Fibroblast of skin of left biceps (primary cell): Measurements from ENCODE around the gene ZNF831.

Experiments used
- DNase-seq, 2 experiments: peaks; one replicate each; pipeline ENCODE4 v3.0.0-alpha.2; 2013; ENCODE audit warnings: low read depth in 2 of 2

Gene ZNF831

DNA sequence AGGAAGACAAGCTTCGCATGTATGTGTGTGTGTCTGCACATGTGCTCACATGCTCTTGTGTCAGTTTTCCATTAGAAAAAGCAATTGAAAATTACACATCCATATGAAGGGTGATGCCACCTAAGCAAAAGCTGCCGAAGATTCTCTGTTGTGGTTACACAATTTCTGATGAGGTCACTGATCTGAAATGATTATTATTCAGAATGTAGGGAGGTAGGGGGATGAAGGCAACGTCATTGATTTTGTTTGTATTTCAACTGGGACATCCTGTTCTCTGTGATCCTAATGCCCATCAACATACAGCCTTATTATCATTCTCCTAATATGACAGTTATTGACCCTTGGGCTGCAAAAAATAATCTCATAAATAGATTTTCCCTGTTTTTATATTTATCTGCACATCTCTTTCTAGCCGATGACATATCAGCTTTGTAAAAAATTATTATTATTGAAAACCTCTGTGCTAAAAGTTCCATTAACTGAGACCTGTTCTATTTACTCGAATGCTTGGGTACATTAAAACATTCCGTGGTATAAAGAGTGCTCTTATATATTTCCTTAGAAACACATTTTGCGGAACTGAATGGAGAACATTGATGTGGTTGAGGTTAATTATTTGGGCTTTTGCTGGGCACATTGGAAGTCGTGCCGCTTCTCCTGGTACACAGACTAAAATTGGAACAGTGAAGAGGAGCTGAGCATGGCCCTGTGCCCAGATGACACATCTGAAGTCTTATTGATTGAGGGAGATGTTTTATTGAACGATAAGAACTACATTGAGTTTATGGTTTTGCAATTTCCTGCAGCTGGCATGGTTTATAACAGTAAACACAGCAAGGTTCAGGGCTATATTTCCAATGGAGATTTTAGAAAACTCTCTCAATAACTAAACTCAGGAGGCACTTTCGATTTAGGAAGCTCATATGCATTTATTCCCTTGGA is 51.3 kb downstream of the ZNF831 start:
- no peak for DNase-seq

DNA sequence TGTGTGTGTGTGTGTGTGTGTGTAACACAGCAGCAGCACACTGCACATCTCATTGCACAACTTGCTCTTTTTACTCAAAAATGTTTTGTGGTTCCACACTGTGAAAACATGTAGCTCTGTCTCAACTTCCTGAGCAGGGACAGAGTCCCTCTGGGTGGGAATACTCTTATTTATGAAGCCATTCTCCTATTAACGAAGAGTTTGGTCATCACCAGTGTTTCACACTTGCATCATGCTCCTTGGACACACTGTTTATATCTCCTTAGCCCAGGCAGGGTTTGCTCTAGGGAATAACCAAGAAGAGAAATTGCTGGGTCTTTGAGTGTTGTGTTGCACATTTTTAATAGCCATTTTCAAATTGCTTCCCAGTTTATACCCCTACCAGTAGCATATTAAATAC is 53.6 kb downstream of the ZNF831 start:
- DNase-seq: no peak

DNA sequence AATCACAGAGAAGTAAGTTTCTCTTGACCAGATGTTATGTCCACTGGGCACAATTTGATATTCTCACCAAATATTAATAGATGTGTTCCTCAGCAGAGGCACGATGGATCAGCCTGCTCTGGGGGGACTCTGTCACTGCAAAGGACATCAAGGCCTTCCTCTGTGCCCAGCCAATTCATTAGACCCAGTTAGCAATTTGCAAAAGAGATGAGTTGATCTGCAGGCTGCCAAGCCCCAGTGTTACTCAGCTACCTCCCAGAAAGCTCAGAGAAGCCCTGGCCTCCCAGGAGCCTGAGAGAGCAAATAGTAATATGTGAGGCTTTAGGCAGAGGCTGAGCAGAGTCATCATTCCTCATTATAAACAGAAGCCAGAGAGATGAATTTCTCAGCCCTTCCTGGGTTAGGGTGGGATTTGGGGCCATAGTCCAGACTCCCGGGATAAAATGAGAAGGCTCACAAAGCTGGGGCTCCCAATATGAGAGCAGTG is 54.2 kb downstream of the ZNF831 start:
- no peak for DNase-seq

DNA sequence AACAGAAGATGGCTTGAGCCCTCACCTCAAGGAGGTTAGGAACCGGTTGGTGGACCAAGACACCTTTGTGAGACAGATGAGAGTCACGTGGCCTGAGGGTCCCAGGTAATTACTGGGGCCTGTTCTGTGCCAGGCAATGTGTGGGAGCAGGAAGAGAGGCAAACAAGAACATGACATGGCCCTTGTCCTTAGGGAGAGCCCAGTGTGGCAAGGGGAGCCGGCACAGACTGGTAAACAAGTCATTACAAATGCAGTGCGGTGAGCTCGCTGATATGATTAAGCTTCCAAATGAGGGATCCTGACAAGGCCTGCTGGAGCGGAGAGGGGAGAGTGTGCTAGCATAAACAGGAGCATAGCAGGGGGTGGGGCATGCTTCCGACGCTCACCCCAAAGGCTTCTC is 55.6 kb downstream of the ZNF831 start:
- no peak for DNase-seq

DNA sequence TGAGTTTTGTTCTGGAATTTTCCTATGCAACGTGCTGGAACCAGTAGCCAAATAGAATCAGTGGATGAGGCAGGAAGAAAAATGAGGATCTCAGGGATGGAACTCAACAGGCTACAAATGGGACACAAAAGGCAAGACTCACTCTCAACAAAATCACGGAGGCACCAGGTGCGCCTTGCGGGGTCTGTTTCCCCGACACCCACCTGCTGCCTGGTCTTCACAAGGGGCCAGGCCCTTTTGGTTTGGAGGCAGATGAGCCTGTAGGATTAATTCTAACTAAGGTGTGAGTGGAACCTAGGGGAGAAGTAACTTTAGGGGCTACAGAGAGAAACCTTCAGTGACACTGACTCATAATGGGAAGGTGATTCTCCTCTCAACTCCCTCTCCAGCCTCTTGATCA is 56.5 kb downstream of the ZNF831 start:
- no peak for DNase-seq

DNA sequence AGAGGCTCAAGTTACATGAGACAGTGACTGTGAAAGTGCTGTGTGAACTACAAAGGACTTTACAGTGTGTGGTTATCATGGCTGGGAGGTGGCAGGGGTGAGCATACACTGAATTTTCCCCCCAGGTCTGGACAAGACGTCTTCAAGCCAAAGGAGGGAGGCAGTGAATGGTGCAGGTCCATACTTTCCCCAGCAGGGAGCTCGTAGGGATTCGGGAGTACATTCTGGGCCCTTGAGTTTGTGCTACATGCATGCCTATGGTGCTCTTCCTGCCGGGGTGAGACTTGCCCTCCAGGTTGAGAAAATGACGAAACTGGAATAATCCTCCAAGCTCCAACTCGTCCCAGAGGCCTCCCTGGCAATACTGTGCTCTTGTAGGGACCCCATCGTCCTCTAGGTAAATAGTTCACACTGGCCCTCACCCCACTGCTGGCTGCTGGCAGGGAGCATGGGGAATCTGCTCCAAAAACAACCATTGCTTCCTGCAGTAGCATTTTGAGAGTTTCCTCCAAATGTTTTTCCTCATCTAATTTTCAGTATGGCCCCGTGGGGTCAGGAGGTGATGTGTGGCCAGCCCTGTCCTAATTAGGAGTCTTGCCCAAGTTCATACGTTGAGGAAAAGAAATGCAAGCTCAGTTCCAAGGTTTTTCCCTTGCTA is 57.6 kb downstream of the ZNF831 start:
- no peak for DNase-seq

DNA sequence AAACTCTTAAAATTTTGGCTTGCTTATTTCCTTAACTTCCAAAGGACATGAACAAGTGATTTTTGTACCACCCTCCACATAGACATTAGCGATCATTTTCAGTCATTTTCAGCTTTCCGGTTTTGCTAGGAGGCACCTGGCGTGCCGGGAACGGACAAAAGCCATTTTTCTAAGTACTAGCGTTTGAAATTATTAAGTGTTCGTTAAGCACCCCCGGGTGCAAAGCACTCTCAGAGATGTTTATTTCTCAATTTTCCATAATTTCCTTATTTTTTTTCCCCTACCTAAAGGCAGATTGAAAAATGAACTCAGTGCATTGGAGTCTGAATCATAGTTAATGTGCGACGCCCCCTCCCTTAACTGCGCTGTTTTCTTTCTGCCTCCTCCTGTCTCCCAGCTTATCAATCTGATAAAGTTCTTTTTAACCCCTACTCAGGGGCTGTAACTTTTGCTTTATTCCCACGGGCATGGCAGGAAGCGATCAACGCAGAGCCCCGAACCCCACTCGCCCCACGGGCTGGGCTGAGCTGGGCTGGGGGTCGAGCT is 58.2 kb downstream of the ZNF831 start:
- DNase-seq: no peak

DNA sequence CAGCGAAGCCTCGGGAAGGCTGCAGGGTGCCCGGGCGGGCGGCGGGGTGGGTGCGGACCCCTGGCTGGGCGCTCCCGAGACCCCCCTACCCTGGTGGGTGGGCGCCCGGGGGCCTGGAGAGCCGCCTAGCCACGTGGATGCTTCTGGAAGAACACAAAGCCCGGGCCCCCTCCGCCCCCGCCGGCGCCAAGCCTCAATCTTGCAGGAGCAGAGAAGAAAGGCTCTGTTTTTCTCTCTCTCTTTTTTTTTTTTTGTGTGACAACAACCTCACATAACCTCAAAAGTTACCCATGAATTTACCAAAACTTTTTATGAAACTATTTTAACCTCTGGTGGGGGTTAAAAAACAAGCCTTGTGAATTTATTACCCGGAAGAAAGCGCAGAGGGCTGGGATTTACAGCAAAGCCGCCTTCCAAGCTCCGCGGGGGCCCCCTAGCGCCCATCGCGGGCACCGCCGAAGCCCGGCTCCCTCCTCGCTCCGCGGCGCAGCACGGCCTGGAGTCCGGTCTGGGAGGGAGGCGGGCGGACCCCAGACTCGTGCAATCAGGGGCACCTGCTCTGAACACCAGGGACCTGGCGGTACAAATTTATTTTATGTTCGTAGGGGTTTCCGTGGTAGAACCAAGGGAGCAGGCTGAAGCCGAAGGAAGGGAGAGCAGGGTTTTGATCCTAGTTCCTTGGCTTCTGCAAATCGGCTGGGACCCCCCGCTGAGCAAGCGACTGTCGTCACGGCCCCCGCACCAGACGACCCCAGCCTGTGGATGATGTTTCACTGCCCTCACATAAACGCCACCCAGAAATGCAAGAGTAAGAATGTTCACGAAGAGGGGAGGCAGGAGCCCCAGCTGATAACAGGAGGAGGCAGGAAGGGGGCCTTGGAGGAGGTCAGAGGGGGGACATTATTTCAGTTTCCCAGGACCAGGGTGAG is 58.9 kb downstream of the ZNF831 start:
- DNase-seq: peak; percentile 49 to 52

DNA sequence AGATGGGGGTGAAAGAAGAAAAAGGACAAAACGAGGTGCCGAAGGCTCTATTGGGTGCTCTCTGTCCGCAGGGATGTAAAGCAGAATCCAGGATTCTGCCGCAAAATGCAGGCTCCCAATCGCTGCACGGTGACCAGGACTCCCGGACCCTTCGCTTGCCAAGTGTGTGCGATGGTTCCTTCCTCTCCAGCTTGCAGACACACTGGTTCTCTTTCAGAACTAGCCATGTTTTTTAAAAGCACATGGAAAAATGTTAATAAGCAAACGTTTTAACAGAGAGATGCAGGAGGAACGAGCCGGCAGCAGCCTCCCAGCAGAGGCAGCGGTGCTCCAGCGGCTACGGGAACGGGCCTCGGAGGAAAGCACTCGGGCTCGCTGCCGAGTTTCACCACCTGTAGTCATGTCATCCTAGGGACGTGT is 59.6 kb downstream of the ZNF831 start:
- no peak for DNase-seq

DNA sequence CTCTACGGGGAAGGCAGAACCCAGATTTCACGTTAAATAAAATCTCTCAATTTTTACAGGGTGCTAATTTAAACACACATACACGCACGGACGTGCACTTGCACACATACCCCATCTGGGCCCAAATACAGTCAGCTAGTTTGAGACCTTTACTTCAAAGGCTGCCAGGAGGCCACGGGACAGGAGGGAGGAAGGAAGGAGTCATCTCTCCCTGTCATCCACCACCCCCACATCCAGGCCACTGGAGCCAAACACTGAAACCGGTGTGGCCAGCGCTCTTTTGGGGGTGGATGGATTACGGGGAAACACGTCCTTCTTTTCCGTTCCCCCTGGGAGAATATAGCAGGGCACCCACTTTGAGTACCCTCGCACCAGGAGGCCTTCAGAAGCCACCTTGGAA is 60.1 kb downstream of the ZNF831 start:
- no peak for DNase-seq

DNA sequence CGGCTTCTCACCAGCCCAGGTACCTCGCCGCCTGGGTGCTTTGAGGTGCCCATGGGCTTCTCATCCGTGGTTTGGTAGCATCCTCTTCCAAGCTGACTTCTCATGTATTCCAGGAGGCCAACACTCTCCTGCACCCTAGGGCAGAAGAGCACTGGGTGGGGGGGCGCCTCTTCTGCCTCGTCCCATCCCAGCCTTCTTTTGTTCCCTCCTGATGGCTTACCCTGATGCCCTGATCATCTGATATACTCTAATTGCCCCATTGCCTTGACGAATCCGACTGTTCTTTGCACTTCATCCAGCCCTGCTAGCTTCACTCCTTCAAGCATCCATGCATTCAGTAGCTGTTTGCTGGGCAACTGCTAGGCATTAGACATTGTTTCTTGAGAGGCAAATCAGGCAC is 60.6 kb downstream of the ZNF831 start:
- DNase-seq: no peak

DNA sequence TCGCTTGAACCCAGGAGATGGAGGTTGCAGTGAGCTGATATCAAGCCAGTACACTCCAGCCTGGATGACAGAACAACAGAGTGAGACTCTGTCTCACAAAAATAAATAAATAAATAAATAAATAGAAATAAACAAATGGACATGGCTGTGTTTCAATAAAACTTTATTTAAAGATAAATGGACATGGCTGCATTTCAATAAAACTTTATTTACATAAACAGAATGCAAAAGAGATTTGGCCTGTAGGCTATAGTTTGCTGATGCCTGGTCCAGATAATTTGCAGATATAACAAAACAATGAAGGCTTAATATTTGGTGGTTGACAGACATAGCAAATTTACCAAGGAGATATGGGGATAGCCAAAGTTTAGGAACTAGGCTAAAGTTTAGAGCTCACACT is 66.8 kb downstream of the ZNF831 start:
- no peak for DNase-seq

DNA sequence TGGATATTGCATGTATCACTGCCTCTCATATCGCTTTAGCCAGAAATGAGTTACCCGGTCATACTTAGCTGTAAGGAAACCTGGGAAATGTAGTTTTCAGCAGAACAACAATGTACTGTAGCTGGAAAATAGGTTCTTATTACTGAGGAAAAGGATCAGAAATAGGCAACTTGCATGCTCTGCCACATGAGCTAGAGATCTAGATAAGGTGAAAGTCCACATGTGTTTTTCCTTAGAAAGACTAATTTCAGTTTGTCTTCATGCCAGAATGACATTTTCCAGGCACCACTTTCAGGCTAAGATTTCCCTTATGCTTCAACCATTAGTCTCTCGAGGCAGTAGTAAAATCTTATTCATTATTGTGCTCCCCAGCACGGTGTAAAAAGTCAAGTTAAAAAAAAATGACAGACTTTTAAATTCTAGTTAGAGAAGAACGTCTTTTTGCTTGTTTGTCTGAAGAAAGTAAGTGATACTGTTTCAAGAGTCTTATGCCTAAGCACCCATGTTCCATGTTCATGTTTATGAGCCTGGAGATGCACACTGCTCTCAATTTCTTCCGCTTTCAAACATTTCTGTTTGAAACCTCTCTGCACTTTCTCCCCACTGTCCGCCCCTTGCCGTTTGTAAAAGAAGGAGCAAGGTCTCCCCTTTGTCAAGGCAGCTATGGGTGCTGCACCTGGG is 67.6 kb downstream of the ZNF831 start:
- peak in 1 of 2 experiments; percentile 22 for DNase-seq

DNA sequence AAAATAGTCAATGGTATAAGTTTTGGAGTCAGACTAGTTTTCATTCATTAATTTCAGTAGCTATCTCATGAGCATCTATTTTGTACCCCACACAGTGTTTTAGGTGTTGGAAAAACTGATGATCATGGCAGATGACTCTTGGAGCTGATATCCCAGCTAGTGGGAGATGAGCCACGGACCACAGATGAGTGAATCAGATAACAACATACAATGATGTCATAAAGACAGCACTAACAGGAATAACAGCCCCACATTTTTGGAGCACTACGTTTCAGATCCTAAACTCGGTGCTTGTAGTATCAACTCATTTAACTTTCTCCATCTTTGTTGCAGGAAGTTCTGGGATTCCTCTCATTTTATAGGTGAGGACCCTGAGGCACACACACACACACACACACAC is 69.0 kb downstream of the ZNF831 start:
- DNase-seq: peak in 1 of 2 experiments; percentile 23

DNA sequence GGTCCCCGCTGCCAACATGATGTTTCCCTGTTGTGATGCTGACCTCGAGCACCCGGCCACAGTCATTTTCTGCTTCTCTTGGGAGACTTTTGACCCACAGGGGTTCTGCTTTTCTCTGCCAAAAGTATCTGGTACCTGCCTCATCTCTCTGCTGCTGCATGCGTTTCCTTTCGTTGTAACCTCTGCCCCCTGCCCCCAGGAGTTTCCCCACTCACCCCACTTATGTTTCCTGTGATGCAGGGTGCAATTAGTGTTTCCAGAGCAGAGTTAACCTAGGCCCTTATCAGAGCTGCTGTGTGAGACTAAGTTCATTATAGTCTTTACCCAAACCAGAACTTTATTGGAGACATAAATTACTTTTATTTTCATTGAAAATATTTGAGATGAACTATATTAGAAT is 71.6 kb downstream of the ZNF831 start:
- DNase-seq: no peak

DNA sequence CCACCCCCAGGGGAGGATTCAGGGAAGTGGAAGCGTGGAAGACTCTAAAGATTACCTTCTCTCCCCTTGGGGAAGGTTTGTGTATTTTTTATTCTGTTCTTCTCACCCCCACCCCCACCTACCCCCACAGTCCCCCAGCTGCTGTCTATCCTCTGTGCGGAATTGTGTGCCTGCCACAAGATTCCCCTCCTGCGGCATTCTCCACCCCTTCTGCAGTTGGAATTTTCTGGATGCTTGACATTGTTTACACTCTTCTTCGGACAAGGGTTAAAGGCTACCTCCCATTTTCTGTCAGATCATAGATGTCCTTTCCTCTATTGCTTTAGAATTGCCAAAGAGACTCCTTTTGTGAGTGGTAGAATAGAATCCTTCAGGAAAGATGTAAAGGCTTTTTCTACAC is 76.4 kb downstream of the ZNF831 start:
- DNase-seq: no peak

DNA sequence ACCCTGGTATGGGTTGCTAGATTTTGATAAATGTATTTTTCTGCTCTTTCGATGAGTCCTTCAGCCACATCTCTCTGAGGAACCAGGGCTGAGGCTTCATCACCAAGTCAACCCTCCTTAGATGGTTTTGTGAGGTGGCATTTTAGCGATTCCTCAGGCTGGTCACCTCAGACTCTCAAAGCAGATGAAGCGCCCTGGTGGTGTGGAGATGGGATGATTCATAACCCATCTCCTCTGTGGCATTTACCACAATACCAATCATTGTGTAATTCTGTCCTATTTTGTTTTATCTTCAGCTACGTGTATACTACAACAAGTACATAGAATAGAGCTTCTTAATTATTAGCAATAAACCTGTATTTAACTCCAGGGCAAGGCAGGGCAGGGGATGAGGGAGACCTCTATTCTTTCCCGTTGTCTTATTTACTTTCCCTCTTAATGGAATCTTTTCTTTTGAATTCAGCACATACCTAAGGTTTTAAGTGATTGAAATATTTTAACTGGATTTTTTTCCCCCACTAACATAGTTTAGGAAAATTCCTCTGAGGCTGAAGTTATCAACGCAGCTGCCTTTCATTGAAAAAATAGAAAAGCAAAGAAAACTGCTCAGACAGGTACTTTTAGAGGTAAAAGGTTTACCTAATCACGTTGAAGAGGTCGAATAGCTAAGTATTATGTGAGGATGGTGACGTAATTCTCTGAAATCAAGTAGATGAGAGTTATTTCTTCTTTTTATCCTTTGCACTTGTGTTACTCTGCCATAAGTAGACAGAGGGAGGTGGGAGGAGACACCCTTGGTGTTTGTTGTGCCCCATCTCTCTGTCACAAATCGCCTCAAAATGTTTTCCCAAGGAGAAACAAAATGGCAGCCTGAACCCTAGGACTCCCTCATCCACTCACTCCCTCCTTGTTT is 79.3 kb downstream of the ZNF831 start:
- DNase-seq: no peak

DNA sequence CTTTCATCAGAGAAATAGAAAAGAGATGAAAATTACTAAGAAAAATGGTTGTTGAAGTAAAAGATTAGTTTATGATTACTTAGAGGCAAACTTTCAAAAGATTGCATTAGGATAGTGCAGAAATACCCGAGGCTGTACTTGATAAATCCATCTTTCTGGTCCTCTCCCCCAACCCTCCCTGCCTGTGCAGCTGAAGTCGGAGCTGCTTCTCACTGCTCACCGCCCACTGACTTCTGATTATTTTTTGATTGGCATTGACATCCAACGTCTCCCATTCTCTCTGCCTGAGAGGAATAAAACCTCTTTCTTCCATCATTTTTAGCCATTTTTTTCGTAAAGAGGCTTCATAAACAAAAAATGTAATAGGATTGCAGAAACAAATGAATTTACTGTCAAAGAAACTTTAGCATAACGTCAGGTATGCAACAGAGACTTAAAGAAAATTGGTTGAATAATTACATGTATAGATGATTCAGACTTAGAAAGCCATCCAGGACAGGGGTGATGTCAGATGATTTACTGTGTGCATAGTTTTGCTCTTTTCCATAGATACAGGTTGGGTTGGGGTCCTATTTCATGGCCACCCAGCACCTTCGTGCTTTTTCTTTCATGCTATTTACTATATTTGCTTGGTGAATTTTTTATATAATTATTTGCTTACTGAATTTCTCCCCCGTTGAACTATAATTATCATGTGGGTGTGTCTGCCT is 83.2 kb downstream of the ZNF831 start:
- DNase-seq: no peak
